Hematopoietic multipotent progenitor cell treated with erythropoietin and hydrocortisone succinate and interleukin-3 and kit ligand, for 17 days (in vitro differentiated cells): ENCODE measurements around the gene PIGX.

Source experiments
- DNase-seq: peaks from one replicate; pipeline ENCODE4 v3.0.0-alpha.2; 2015; ENCODE audit warnings: low spot score

The PIGX gene

GRCh38 chr3:196711838-196712513 is at the start of gene PIGX, which contains the start of gene CEP19:
Gene PIGX, plus strand, starts transcription at chr3:196712377.
Gene CEP19, minus strand, starts transcription at chr3:196712250. Its CDS starts 3,593 bp downstream, at chr3:196708657.
- DNase-seq = peak; percentile 86

- DNase-seq = no peak
Observed at GRCh38 chr3:196662711-196663571, 49.2 kb upstream of the PIGX start.

GRCh38 chr3:196666001-196666867 is 45.9 kb upstream of the PIGX start:
- DNase-seq = no peak

GRCh38 chr3:196667056-196667825 is 44.9 kb upstream of the PIGX start:
- no peak for DNase-seq

- no peak for DNase-seq
Observed at GRCh38 chr3:196670339-196670738, 41.8 kb upstream of the PIGX start.

- DNase-seq = no peak
Observed at GRCh38 chr3:196673632-196674031, 38.5 kb upstream of the PIGX start.

- no peak for DNase-seq
Observed at GRCh38 chr3:196677353-196677752, 34.8 kb upstream of the PIGX start.

- DNase-seq = no peak
Observed at GRCh38 chr3:196677931-196678330, 34.2 kb upstream of the PIGX start.

- DNase-seq = peak; percentile 78
Observed at GRCh38 chr3:196684548-196685407, 27.4 kb upstream of the PIGX start.

- no peak for DNase-seq
Observed at GRCh38 chr3:196686436-196686835, 25.7 kb upstream of the PIGX start.

- DNase-seq = no peak
Observed at GRCh38 chr3:196688349-196688748, 23.8 kb upstream of the PIGX start.

- no peak for DNase-seq
Observed at GRCh38 chr3:196689941-196690660, 22.1 kb upstream of the PIGX start.

GRCh38 chr3:196691386-196691785 is 20.8 kb upstream of the PIGX start:
- no peak for DNase-seq

GRCh38 chr3:196694202-196694638 is 18.0 kb upstream of the PIGX start:
- peak; percentile 23 for DNase-seq

GRCh38 chr3:196694941-196695848 is 17.0 kb upstream of the PIGX start:
- DNase-seq = peak; percentile 18

- DNase-seq = no peak
Observed at GRCh38 chr3:196695849-196696226, 16.3 kb upstream of the PIGX start.

GRCh38 chr3:196697270-196697669 is 14.9 kb upstream of the PIGX start:
- no peak for DNase-seq

- no peak for DNase-seq
Observed at GRCh38 chr3:196699749-196700148, 12.4 kb upstream of the PIGX start.

GRCh38 chr3:196700801-196701200 is 11.4 kb upstream of the PIGX start:
- DNase-seq = no peak
